ENCODE data around the gene ADGRD2.

- no peak for TF ChIP-seq EZH2phosphoT487 (IDR thresholded peaks at IDR 0.05; ENCODE audit: low read depth)
- TF ChIP-seq, protein P1, sequence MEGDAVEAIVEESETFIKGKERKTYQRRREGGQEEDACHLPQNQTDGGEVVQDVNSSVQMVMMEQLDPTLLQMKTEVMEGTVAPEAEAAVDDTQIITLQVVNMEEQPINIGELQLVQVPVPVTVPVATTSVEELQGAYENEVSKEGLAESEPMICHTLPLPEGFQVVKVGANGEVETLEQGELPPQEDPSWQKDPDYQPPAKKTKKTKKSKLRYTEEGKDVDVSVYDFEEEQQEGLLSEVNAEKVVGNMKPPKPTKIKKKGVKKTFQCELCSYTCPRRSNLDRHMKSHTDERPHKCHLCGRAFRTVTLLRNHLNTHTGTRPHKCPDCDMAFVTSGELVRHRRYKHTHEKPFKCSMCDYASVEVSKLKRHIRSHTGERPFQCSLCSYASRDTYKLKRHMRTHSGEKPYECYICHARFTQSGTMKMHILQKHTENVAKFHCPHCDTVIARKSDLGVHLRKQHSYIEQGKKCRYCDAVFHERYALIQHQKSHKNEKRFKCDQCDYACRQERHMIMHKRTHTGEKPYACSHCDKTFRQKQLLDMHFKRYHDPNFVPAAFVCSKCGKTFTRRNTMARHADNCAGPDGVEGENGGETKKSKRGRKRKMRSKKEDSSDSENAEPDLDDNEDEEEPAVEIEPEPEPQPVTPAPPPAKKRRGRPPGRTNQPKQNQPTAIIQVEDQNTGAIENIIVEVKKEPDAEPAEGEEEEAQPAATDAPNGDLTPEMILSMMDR (IDR thresholded peaks at IDR 0.05; ENCODE audit: low read depth, low read length): no peak
Observed at GRCh38 chr9:124500028-124500795, 50.0 kb downstream of the ADGRD2 start.

All from OCI-LY3 (cell line).